Fibroblast of the aortic adventitia (primary cell): ENCODE data around the gene GALNT9. TPM values are rescaled to one million over a fixed set of nuclear protein-coding genes. Genes with fewer than 3 reads are reported as not detected.

Experiments
- DNase-seq: peaks from one replicate; pipeline ENCODE4 v3.0.0-alpha.2; 2010; ENCODE audit warnings: low read depth
- H3K4me3 ChIP-seq: 2 replicates; pipeline ENCODE4 v1.5.1; 2011; ENCODE audit warnings: low read depth, mild to moderate bottlenecking, control low read depth, low read length, moderate library complexity
- total RNA-seq: library from RNA; depleted of rRNA; stranded (reverse); fragments of >200 nt; gene quantifications from 2 replicates; pipeline ENCODE4 v1.2.3, GENCODE V29; 2012; ENCODE audit warnings: low replicate concordance
- TF ChIP-seq, protein P1 (sequence below): IDR thresholded peaks from 2 replicates; pipeline ENCODE4 v1.5.1; 2011; ENCODE audit warnings: mild to moderate bottlenecking, low read length, control low read depth, inconsistent platforms; ENCODE audit not compliant: insufficient read depth

GALNT9 gene
- total RNA-seq, 1 donor, result not detected

DNA sequence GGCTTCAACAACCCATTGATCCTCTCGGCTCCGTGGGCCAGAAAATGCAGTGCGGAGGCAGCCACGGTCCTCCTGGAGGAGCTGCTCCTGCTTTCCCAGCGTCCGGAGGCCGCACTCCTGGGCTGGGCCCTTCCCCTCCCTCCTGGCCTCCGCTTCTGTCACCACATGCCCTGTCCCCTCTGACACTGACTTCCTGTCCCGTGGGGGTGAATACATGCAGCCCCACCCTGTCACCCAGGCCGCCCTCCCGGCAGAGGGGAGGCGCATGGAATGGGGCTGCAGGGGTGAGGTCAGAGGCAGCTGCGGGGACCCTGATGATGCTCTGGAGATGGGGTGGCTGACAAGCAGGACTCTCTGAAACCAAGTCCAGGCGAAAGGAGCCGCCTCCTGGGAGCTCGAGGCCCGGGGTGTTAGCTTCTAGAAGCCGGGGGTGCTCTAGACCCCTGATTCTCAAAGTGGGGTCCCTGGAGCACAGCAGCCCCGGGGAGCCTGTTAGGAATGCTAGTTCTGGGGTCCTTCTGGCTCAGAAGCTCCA is 152.9 kb downstream of the GALNT9 start:
- H3K4me3 ChIP-seq, result no peak overlapping the region

GRCh38 chr12:132175496-132176384 is 153.6 kb downstream of the GALNT9 start:
- TF ChIP-seq, protein P1, sequence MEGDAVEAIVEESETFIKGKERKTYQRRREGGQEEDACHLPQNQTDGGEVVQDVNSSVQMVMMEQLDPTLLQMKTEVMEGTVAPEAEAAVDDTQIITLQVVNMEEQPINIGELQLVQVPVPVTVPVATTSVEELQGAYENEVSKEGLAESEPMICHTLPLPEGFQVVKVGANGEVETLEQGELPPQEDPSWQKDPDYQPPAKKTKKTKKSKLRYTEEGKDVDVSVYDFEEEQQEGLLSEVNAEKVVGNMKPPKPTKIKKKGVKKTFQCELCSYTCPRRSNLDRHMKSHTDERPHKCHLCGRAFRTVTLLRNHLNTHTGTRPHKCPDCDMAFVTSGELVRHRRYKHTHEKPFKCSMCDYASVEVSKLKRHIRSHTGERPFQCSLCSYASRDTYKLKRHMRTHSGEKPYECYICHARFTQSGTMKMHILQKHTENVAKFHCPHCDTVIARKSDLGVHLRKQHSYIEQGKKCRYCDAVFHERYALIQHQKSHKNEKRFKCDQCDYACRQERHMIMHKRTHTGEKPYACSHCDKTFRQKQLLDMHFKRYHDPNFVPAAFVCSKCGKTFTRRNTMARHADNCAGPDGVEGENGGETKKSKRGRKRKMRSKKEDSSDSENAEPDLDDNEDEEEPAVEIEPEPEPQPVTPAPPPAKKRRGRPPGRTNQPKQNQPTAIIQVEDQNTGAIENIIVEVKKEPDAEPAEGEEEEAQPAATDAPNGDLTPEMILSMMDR, result no peak
- no peak for DNase-seq
- no peak overlapping the region for H3K4me3 ChIP-seq

More for the DNA sequence above, 152.9 kb downstream of the GALNT9 start:
- TF ChIP-seq, protein P1, result no peak
- no peak for DNase-seq

DNA sequence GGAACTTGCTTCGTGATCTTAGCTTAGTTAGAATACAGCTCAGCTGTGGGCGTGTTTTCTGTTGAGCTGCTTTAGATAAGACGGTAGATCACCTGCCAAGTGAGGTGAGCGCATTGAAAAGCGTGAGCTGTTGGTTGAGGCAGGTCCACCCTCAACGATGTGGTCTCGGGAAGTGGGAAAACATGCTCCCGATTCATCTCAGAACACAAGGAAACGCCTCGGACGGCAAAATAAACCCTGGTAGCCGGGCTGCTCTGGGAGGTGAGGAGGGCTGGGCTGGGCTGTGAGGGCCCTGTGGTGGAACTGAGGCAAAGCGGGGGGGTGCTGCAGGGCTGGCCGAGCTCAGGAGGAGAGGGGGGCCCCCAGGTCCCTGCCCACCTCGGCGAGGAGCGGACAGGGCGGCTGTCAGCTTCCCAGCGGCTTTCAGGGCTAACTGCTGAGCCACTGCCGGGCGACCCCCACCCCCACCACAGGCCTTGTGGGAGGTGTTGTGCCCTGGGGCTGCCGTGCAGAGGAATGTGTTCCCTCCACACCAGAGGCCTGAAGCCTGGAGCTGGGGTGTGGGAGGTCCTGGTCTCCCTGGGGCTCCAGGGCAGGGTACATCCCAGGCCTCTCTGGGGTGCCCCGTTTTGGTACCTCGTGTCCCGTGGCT is 154.4 kb downstream of the GALNT9 start:
- H3K4me3 ChIP-seq, result no peak overlapping the region
- DNase-seq, result no peak
- TF ChIP-seq, protein P1, result no peak

DNA sequence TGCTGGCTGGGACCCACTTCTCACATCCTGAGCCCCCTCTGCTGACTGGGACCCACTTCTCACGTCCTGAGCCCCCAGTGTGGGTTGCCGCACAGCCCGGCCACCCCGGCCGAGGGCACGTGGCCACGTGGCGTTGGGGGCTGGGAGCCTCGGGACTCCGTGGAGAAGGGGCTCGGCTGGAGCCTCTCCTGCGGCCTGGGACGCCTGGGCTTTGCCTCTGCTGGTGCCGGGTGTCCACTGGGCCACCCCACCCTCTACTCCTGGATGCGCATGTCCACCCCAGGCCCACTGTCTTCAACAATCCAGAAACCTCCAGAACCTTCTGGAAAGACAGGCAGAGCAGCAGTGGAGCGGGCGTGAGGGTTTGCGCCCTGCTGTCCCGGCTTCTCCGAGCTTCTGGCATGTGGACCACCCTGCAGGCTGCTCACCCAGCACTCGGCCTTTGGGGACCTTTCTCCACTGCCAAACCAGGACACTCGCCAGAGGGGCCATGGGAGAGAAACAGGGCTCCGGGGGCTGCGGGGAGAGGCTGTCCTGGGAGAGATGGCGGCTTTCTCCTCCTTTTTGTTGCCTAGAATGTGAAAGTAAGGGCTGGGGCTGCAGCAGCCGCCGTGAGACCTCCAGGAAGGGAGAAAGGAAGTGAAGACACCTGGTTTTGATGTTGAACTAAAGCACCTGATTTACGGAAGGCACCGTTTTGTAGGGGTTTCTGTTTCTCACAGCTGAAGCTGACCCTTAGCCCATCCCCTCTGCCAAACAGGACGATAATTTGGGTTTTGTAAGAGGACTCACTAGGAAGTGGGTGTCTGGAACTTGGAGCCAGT is 155.2 kb downstream of the GALNT9 start:
- no peak for DNase-seq
- TF ChIP-seq, protein P1, result no peak

GRCh38 chr12:132173135-132174014 is 156.0 kb downstream of the GALNT9 start:
- TF ChIP-seq, protein P1, result no peak
- DNase-seq, result no peak
- no peak overlapping the region for H3K4me3 ChIP-seq

More for the DNA sequence above, 155.2 kb downstream of the GALNT9 start:
- no peak overlapping the region for H3K4me3 ChIP-seq
